PFSK-1 (cell line): ENCODE measurements around the gene STAC2.

ENCODE experiments used
- FOXP2 ChIP-seq: optimal IDR thresholded peaks from 2 replicates; pipeline ENCODE3; 2011; ENCODE audit warnings: borderline replicate concordance, control low read depth, inconsistent platforms; ENCODE audit not compliant: insufficient read depth; ENCODE audit errors: extremely low read length, extremely low read depth
- POLR2AphosphoS5 ChIP-seq: IDR thresholded peaks from 2 replicates; pipeline ENCODE4 v1.6.1; 2012; ENCODE audit warnings: low read depth, mild to moderate bottlenecking, control low read depth, low read length, moderate library complexity
- REST ChIP-seq, 2 experiments: IDR thresholded peaks; 2 replicates each; pipeline versions ENCODE4 v1.6.1 to v1.8.0; 2011 to 2012; ENCODE audit warnings: low read depth in 2 of 2, low read length in 2 of 2, control low read depth in 1 of 2, inconsistent platforms in 1 of 2, mild to moderate bottlenecking in 1 of 2, moderate library complexity in 1 of 2; ENCODE audit not compliant: insufficient read depth in 1 of 2
- SIN3A ChIP-seq: IDR thresholded peaks from 2 replicates; pipeline ENCODE4 v1.6.1; 2012; ENCODE audit warnings: mild to moderate bottlenecking, low read length, moderate library complexity, borderline replicate concordance; ENCODE audit not compliant: insufficient read depth
- TAF1 ChIP-seq: IDR thresholded peaks from 2 replicates; pipeline ENCODE4 v1.6.1; 2012; ENCODE audit warnings: low read length, control low read depth, borderline replicate concordance; ENCODE audit not compliant: insufficient read depth

GRCh38 chr17:39224778-39225307 is 902 bp downstream of the STAC2 start:
- no peak for TF ChIP-seq REST (IDR thresholded peaks at IDR 0.05; ENCODE audit: insufficient read depth in 1 of 2, low read depth in 2 of 2, low read length in 2 of 2)
- no peak for TF ChIP-seq POLR2AphosphoS5
- TF ChIP-seq TAF1 = no peak
- TF ChIP-seq SIN3A = no peak
- TF ChIP-seq FOXP2 = no peak
